H1 (cell line): ENCODE data around the gene KCNN4. TPM values are rescaled to one million over a fixed set of nuclear protein-coding genes. Genes with fewer than 3 reads are reported as not detected.

ENCODE experiments used
- CTCF ChIA-PET: fragments of 300-600 bp; sonication (Branson Sonifier 250); formaldehyde crosslinking; loops from one replicate; lab custom pipeline; 2021; ENCODE audit not compliant: partially characterized antibody; lab: Charles Lee
- POLR2A ChIA-PET: fragments of 300-600 bp; sonication (Branson Sonifier 250); formaldehyde crosslinking; loops from one replicate; lab custom pipeline; 2021; ENCODE audit warnings: inconsistent platforms; ENCODE audit not compliant: partially characterized antibody; lab: Charles Lee
- DNase-seq, 2 experiments: peaks; one replicate each; pipeline versions ENCODE4 v3.0.0 to v3.0.0-alpha.2; 2010 to 2022; ENCODE audit warnings: low spot score in 2 of 2, low read depth in 1 of 2, mixed read lengths in 1 of 2
- FAIRE-seq: peaks from 2 replicates; lab custom pipeline; 2011; peaks lifted over from hg19 to GRCh38; lab: Jason Lieb, UNC
- H2AFZ ChIP-seq: 2 replicates; pipeline ENCODE4 v1.8.1; 2012; ENCODE audit warnings: low read length, inconsistent platforms
- H2AK5ac ChIP-seq: 2 replicates; pipeline ENCODE4 v1.6.1; 2013; ENCODE audit warnings: low read depth, low read length
- H2BK120ac ChIP-seq: replicated peaks from 2 replicates; pipeline ENCODE3; 2013; ENCODE audit warnings: low read depth, low read length, inconsistent platforms
- H2BK12ac ChIP-seq: 2 replicates; pipeline ENCODE4 v1.6.1; 2013; ENCODE audit warnings: low read depth, low read length
- H2BK15ac ChIP-seq: 2 replicates; pipeline ENCODE4 v1.6.1; 2013; ENCODE audit warnings: low read length
- H2BK20ac ChIP-seq: 2 replicates; pipeline ENCODE4 v1.6.1; 2013; ENCODE audit warnings: low read length
- H2BK5ac ChIP-seq: 2 replicates; pipeline ENCODE4 v1.6.1; 2013; ENCODE audit warnings: low read depth, low read length
- H3K14ac ChIP-seq: 2 replicates; pipeline ENCODE4 v1.6.1; 2013; ENCODE audit warnings: inconsistent platforms; ENCODE audit not compliant: insufficient read length
- H3K18ac ChIP-seq: 2 replicates; pipeline ENCODE4 v1.6.1; 2013; ENCODE audit warnings: low read length; ENCODE audit errors: extremely low read depth
- H3K23ac ChIP-seq: 2 replicates; pipeline ENCODE4 v1.6.1; 2013; ENCODE audit warnings: inconsistent platforms; ENCODE audit not compliant: insufficient read length
- H3K23me2 ChIP-seq: 2 replicates; pipeline ENCODE4 v1.6.1; 2013; ENCODE audit warnings: low read depth, low read length
- H3K27ac ChIP-seq: 2 replicates; pipeline ENCODE4 v1.6.1; 2011; ENCODE audit warnings: low read depth, low read length, inconsistent platforms
- H3K27me3 ChIP-seq, 4 experiments: replicated peaks in 1 of 4; 1 replicate in 1 of 4; 2 replicates in 3 of 4; pipeline versions ENCODE4 v1.6.1 to v1.8.1; 2011 to 2013; ENCODE audit warnings: low read length in 3 of 4, mild to moderate bottlenecking in 3 of 4, inconsistent platforms in 2 of 4, mixed read lengths in 2 of 4, moderate library complexity in 1 of 4; ENCODE audit not compliant: control insufficient read depth in 3 of 4, insufficient read depth in 3 of 4; ENCODE audit errors: extremely low read depth in 1 of 4
- H3K36me3 ChIP-seq, 4 experiments: 2 replicates each; pipeline versions ENCODE4 v1.6.1 to v1.8.1; 2011 to 2013; ENCODE audit warnings: mild to moderate bottlenecking in 4 of 4, low read length in 3 of 4, moderate library complexity in 2 of 4, control low read depth in 1 of 4, inconsistent platforms in 1 of 4; ENCODE audit not compliant: insufficient read depth in 4 of 4, control insufficient read depth in 2 of 4
- H3K4ac ChIP-seq: replicated peaks from 2 replicates; pipeline ENCODE3; 2013; ENCODE audit warnings: low read length, low read depth, mixed read lengths, inconsistent platforms; ENCODE audit not compliant: insufficient read length
- H3K4me1 ChIP-seq, 4 experiments: replicated peaks in 1 of 4; 1 replicate in 1 of 4; 2 replicates in 3 of 4; pipeline versions ENCODE4 v1.6.1 to v1.8.1; 2011 to 2013; ENCODE audit warnings: low read length in 3 of 4, inconsistent platforms in 2 of 4, mixed read lengths in 1 of 4; ENCODE audit not compliant: insufficient read depth in 4 of 4, control insufficient read depth in 3 of 4
- H3K4me2 ChIP-seq, 2 experiments: 2 replicates each; pipeline versions ENCODE4 v1.6.1 to v1.8.1; 2011 to 2013; ENCODE audit warnings: low read depth in 2 of 2, low read length in 2 of 2, control low read depth in 1 of 2, inconsistent platforms in 1 of 2, mild to moderate bottlenecking in 1 of 2; ENCODE audit not compliant: insufficient read depth in 1 of 2
- H3K4me3 ChIP-seq, 4 experiments: fragments of 200-600, 300-600 bp in 1 of 4; sonication (generic), shearing (Covaris generic), sonication (Bioruptor Twin) in 1 of 4; 2 replicates each; pipeline versions ENCODE4 v1.5.1 to v1.8.1; 2011 to 2016; ENCODE audit warnings: low read length in 4 of 4, low read depth in 3 of 4, control low read depth in 2 of 4, inconsistent platforms in 2 of 4, mild to moderate bottlenecking in 2 of 4, mixed read lengths in 1 of 4, moderate library complexity in 1 of 4; ENCODE audit not compliant: insufficient read depth in 2 of 4; ENCODE audit errors: extremely low read depth in 1 of 4
- H3K56ac ChIP-seq: replicated peaks from 2 replicates; pipeline ENCODE3; 2013; ENCODE audit warnings: low read depth, mild to moderate bottlenecking, mixed read lengths, low read length, inconsistent platforms; ENCODE audit not compliant: insufficient read length
- H3K79me1 ChIP-seq: 2 replicates; pipeline ENCODE4 v1.6.1; 2013; ENCODE audit warnings: low read depth, low read length, control low read depth
- H3K79me2 ChIP-seq, 2 experiments: 2 replicates each; pipeline versions ENCODE4 v1.6.1 to v1.8.1; 2012 to 2013; ENCODE audit warnings: low read length in 2 of 2, mild to moderate bottlenecking in 2 of 2, inconsistent platforms in 1 of 2; ENCODE audit not compliant: insufficient read depth in 2 of 2, control insufficient read depth in 1 of 2
- H3K9ac ChIP-seq, 4 experiments: replicated peaks in 1 of 4; 1 replicate in 1 of 4; 2 replicates in 3 of 4; pipeline versions ENCODE4 v1.6.1 to v1.8.1; 2011 to 2013; ENCODE audit warnings: low read depth in 3 of 4, low read length in 3 of 4, control low read depth in 2 of 4, mild to moderate bottlenecking in 2 of 4, moderate library complexity in 2 of 4, inconsistent platforms in 1 of 4; ENCODE audit errors: extremely low read depth in 1 of 4
- H3K9me3 ChIP-seq, 2 experiments: 2 replicates each; pipeline versions ENCODE4 v1.6.1 to v1.8.1; 2012 to 2013; ENCODE audit warnings: mild to moderate bottlenecking in 2 of 2, moderate library complexity in 2 of 2, control low read depth in 1 of 2, inconsistent platforms in 1 of 2, low read depth in 1 of 2, low read length in 1 of 2, mixed read lengths in 1 of 2; ENCODE audit not compliant: insufficient read depth in 2 of 2
- H4K20me1 ChIP-seq, 2 experiments: replicated peaks in 1 of 2; 2 replicates each; pipeline versions ENCODE3 to v1.8.1; 2011 to 2013; ENCODE audit warnings: inconsistent platforms in 2 of 2, low read length in 2 of 2, mild to moderate bottlenecking in 1 of 2; ENCODE audit not compliant: insufficient read depth in 2 of 2, control insufficient read depth in 1 of 2
- H4K5ac ChIP-seq: 2 replicates; pipeline ENCODE4 v1.6.1; 2013; ENCODE audit warnings: low read length, low read depth, mixed read lengths, inconsistent platforms; ENCODE audit not compliant: insufficient read length
- H4K8ac ChIP-seq: 2 replicates; pipeline ENCODE4 v1.8.0; 2013; ENCODE audit warnings: mild to moderate bottlenecking, moderate library complexity, low read length, inconsistent platforms; ENCODE audit not compliant: insufficient read depth; ENCODE audit errors: extremely low read depth
- H4K91ac ChIP-seq: replicated peaks from 2 replicates; pipeline ENCODE3; 2013; ENCODE audit warnings: low read length, mixed read lengths, inconsistent platforms; ENCODE audit not compliant: insufficient read length
- BCL11A ChIP-seq, 2 experiments: IDR thresholded peaks; one replicate each; pipeline ENCODE4 v1.6.1; 2011; ENCODE audit warnings: low read depth in 2 of 2, low read length in 2 of 2, mild to moderate bottlenecking in 2 of 2
- CBX8 ChIP-seq: fragments of 300-800, 300-1000 bp; sonication (generic); IDR thresholded peaks from 2 replicates; pipeline ENCODE4 v1.7.1; 2016; ENCODE audit warnings: low read depth, low read length, borderline replicate concordance
- CTBP2 ChIP-seq: IDR thresholded peaks from 2 replicates; pipeline ENCODE4 v1.7.0; 2011; ENCODE audit warnings: borderline replicate concordance, mild to moderate bottlenecking, moderate library complexity, mixed read lengths, low read length; ENCODE audit not compliant: insufficient read depth, insufficient read length
- EGR1 ChIP-seq: IDR thresholded peaks from 2 replicates; pipeline ENCODE4 v1.6.1; 2011; ENCODE audit warnings: low read depth, low read length, borderline replicate concordance
- HDAC2 ChIP-seq, 2 experiments: fragments of 300-600 bp in 1 of 2; sonication (generic) in 1 of 2; IDR thresholded peaks; 2 replicates each; pipeline ENCODE4 v1.6.1; 2011 to 2012; ENCODE audit warnings: low read depth in 2 of 2, low read length in 2 of 2, mild to moderate bottlenecking in 2 of 2, moderate library complexity in 2 of 2, borderline replicate concordance in 1 of 2, inconsistent platforms in 1 of 2
- RAD21 ChIP-seq, 2 experiments: IDR thresholded peaks in 1 of 2; conservative IDR thresholded peaks in 1 of 2; 2 replicates each; pipeline ENCODE4 v1.6.1; 2011; ENCODE audit warnings: low read depth in 2 of 2, low read length in 2 of 2, improper control_type of control experiment in 1 of 2, inconsistent platforms in 1 of 2, mild to moderate bottlenecking in 1 of 2, moderate library complexity in 1 of 2
- SIRT6 ChIP-seq: IDR thresholded peaks from one replicate; pipeline ENCODE4 v1.7.1; 2012; ENCODE audit warnings: low read length, inconsistent platforms
- YY1 ChIP-seq: IDR thresholded peaks from 2 replicates; pipeline ENCODE4 v1.6.1; 2011; ENCODE audit warnings: low read depth, mild to moderate bottlenecking, low read length
- WGBS, 2 experiments: shearing (Covaris generic) in 1 of 2; methylation state at CpG; one replicate each; pipeline versions ENCODE4 v1.1.6 to v1.1.7; 2013 to 2015; ENCODE audit warnings: low lambda C conversion rate in 2 of 2, mixed read lengths in 2 of 2, inconsistent platforms in 1 of 2, low coverage in 1 of 2, missing lambda C conversion rate in 1 of 2; ENCODE audit not compliant: insufficient replicate concordance in 2 of 2, insufficient coverage in 1 of 2, insufficient read length in 1 of 2; ENCODE audit errors: extremely low coverage in 1 of 2, missing lambda C conversion rate in 1 of 2; 5-methylcytosine and 5-hydroxymethylcytosine counted together
- polyA plus RNA-seq, 7 experiments: library from polyadenylated mRNA; depleted of rRNA in 3 of 7; stranded (reverse) in 5 of 7; unstranded in 2 of 7; fragments of >200 nt in 5 of 7; fragments of 200-250 nt in 2 of 7; gene quantifications; 1 replicate in 5 of 7; 2 replicates in 1 of 7; 4 replicates in 1 of 7; pipeline versions ENCODE4 v1.2.1 to v1.2.3, GENCODE V29; 2011 to 2013; ENCODE audit warnings: missing spikeins in 2 of 7, mixed read lengths in 2 of 7
- total RNA-seq: library from RNA; stranded (reverse); fragmentation: NEBNext Ultra II Directional; extraction: Animal tissue kit (Norgen Biotek cat#: 25700); gene quantifications from 2 replicates; pipeline ENCODE4 v1.2.1, GENCODE V29; 2021
- TF ChIP-seq, protein P1 (sequence below): IDR thresholded peaks from 2 replicates; pipeline ENCODE4 v1.6.1; 2012; ENCODE audit warnings: low read length, inconsistent platforms

Gene KCNN4
- total and polyA plus RNA-seq, 2 of the 8 experiments (the other 6 are each of a cell fraction or from before 2014, with no cell fraction given): 0.78 to 1.5 TPM

GRCh38 chr19:43820884-43821215 lies 40.1 kb upstream of the KCNN4 start:
- no peak for DNase-seq
- Histone ChIP-seq H4K5ac (no peak overlapping the region), H3K27me3 (peaks cover 0 to 11% (median 2%) of the 10 kb centered on the region in 4 experiments; a peak in 3 of 7 replicates), H3K18ac (no peak overlapping the region), H3K14ac (no peak overlapping the region), H3K4me1 (no peaks in the 10 kb centered on the region; a peak in 1 of 7 replicates), H3K56ac (no peak overlapping the region), H2BK120ac (no peak overlapping the region), H3K27ac (no peak overlapping the region), H3K79me2 (no peaks in the 10 kb centered on the region; a peak in 1 of 4 replicates), H2BK12ac (no peak overlapping the region), H3K79me1 (no peaks in the 10 kb centered on the region), H4K91ac (no peak overlapping the region), H4K20me1 (peaks cover 0 to 2% of the 10 kb centered on the region in 2 experiments), H3K4me3 (no peak overlapping the region), H3K9me3 (peaks cover 6 to 11% of the 10 kb centered on the region in 2 experiments; a peak in 3 of 4 replicates), H3K23me2 (no peaks in the 10 kb centered on the region), H3K9ac (no peak overlapping the region), H2BK15ac (no peak overlapping the region), H3K4ac (no peak overlapping the region), H3K23ac (no peak overlapping the region), H2BK5ac (no peak overlapping the region), H4K8ac (no peak overlapping the region), H3K36me3 (no peaks in the 10 kb centered on the region), H2AFZ (peak overlapping the region; percentile 53; the same call in 1 of the 2 replicates), H3K4me2 (peak overlapping the region in 1 of 2 experiments; percentile 70; a peak in 2 of 4 replicates), H2AK5ac (no peak overlapping the region), H2BK20ac (no peak overlapping the region)
- TF ChIP-seq, protein P1, sequence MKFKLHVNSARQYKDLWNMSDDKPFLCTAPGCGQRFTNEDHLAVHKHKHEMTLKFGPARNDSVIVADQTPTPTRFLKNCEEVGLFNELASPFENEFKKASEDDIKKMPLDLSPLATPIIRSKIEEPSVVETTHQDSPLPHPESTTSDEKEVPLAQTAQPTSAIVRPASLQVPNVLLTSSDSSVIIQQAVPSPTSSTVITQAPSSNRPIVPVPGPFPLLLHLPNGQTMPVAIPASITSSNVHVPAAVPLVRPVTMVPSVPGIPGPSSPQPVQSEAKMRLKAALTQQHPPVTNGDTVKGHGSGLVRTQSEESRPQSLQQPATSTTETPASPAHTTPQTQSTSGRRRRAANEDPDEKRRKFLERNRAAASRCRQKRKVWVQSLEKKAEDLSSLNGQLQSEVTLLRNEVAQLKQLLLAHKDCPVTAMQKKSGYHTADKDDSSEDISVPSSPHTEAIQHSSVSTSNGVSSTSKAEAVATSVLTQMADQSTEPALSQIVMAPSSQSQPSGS: no peak
- TF ChIP-seq SIRT6 (no peak), CBX8 (no peak), YY1 (no peak), RAD21 (IDR thresholded peaks at IDR 0.05 in 1 of 2, conservative IDR thresholded peaks at IDR 0.05 in 1 of 2; ENCODE audit: low read depth in 2 of 2, low read length in 2 of 2) (no peak), BCL11A (IDR thresholded peaks at IDR 0.05; ENCODE audit: low read depth in 2 of 2, low read length in 2 of 2) (no peak), EGR1 (no peak), HDAC2 (IDR thresholded peaks at IDR 0.05; ENCODE audit: borderline replicate concordance in 1 of 2, low read depth in 2 of 2, low read length in 2 of 2) (no peak), CTBP2 (no peak)
- FAIRE-seq: no peak
- ChIA-PET POLR2A (no interaction called here), CTCF (interaction anchor here (0.7 kb wide), 1 partner anchor 31 kb away, joined by 3 read pairs; no protein-coding TSS in a partner anchor)
- WGBS, 2 experiments: 76% methylated on average over 5 of the region's 5 CpGs; no CpG with 5 or more reads in 1 of the 2 experiments
